ENCODE results near the gene SYT17.

GRCh38 chr16:19241512-19241911, 73.5 kb downstream of the SYT17 start:
- TF ChIP-seq CTCF (IDR thresholded peaks at IDR 0.05) (no peak), POLR2A (IDR thresholded peaks at IDR 0.05) (no peak)

Data from body of pancreas (tissue), 4 donors.